C4-2B (cell line): ENCODE results near the gene SEMA6A.

ENCODE experiments used
- CTCF ChIP-seq: fragments of 450-650 bp; conservative IDR thresholded peaks from 2 replicates; pipeline ENCODE4 v1.5.1; 2017; ENCODE audit warnings: mild to moderate bottlenecking
- ZFX ChIP-seq: fragments of 450-650 bp; IDR thresholded peaks from 2 replicates; pipeline ENCODE4 v1.6.1; 2017

GRCh38 chr5:116421080-116421629 is 153.5 kb downstream of the SEMA6A start:
- TF ChIP-seq CTCF (no peak), ZFX (no peak)
